CD4-positive, CD25-positive, alpha-beta regulatory T cell (primary cell): ENCODE measurements around the gene USPL1. TPM values are rescaled to one million over a fixed set of nuclear protein-coding genes. Genes with fewer than 3 reads are reported as not detected.
"Not testable (repeated sequence)": the region's sequence is repeated elsewhere in the genome, so short reads cannot be mapped to it uniquely, and the experiment has no call there.

Experiments
- ATAC-seq, 2 donors: fragments of 150-1000 bp; cut with Tn5 transposase; one replicate each; pipeline ENCODE4 v1.10.0; 2021; ENCODE audit warnings: low read depth in 2 of 2, moderate number of reproducible peaks in 2 of 2, moderate library complexity in 1 of 2
- DNase-seq, 3 donors: peaks; one replicate each; pipeline versions ENCODE4 v3.0.0 to v3.0.0-alpha.2; 2012 to 2022; ENCODE audit warnings: mixed read lengths in 1 of 3
- H3K27ac ChIP-seq: one replicate; pipeline ENCODE4 v1.7.0; 2013; ENCODE audit warnings: mild to moderate bottlenecking, low read length; ENCODE audit not compliant: insufficient read depth, poor library complexity, severe bottlenecking
- H3K27me3 ChIP-seq: one replicate; pipeline ENCODE4 v1.7.0; 2013; ENCODE audit warnings: low read length; ENCODE audit not compliant: control insufficient read depth, insufficient read depth
- H3K36me3 ChIP-seq: one replicate; pipeline ENCODE4 v1.7.0; 2013; ENCODE audit warnings: mild to moderate bottlenecking, low read length, moderate library complexity; ENCODE audit not compliant: control insufficient read depth, insufficient read depth
- H3K4me1 ChIP-seq: 2 replicates; pipeline ENCODE4 v1.7.0; 2013; ENCODE audit warnings: mild to moderate bottlenecking, low read length; ENCODE audit not compliant: insufficient read depth, control insufficient read depth, poor library complexity, severe bottlenecking
- H3K4me3 ChIP-seq: one replicate; pipeline ENCODE4 v1.7.0; 2013; ENCODE audit warnings: low read depth, mild to moderate bottlenecking, low read length, moderate library complexity
- H3K9me3 ChIP-seq, 2 experiments: 1 replicate in 1 of 2; 2 replicates in 1 of 2; pipeline ENCODE4 v1.7.0; 2013; ENCODE audit warnings: low read length in 2 of 2, mild to moderate bottlenecking in 1 of 2, moderate library complexity in 1 of 2; ENCODE audit not compliant: control insufficient read depth in 2 of 2
- H3K27ac Mint-ChIP-seq, 3 donors: one replicate each; pipeline ENCODE4 v1.8.0; 2020 to 2022; ENCODE audit warnings: mild to moderate bottlenecking in 3 of 3, mixed read lengths in 3 of 3, moderate library complexity in 2 of 3
- H3K27me3 Mint-ChIP-seq: one replicate; pipeline ENCODE4 v1.8.0; 2022; ENCODE audit warnings: mild to moderate bottlenecking, mixed read lengths
- H3K36me3 Mint-ChIP-seq: one replicate; pipeline ENCODE4 v1.8.0; 2020; ENCODE audit warnings: mixed read lengths
- H3K4me1 Mint-ChIP-seq, 4 donors: one replicate each; pipeline ENCODE4 v1.8.0; 2020 to 2022; ENCODE audit warnings: mixed read lengths in 4 of 4, mild to moderate bottlenecking in 1 of 4
- H3K4me3 Mint-ChIP-seq, 4 donors: one replicate each; pipeline ENCODE4 v1.8.0; 2020 to 2022; ENCODE audit warnings: mild to moderate bottlenecking in 4 of 4, mixed read lengths in 4 of 4, moderate library complexity in 3 of 4
- H3K9me3 Mint-ChIP-seq, 7 donors: one replicate each; pipeline ENCODE4 v1.8.0; 2020 to 2022; ENCODE audit warnings: mixed read lengths in 7 of 7, mild to moderate bottlenecking in 3 of 7, moderate library complexity in 2 of 7
- polyA plus RNA-seq, 4 donors: library from polyadenylated mRNA; unstranded; fragments of 300-500 nt; fragmentation: Illumina TruSeq; gene quantifications; one replicate each; pipeline ENCODE4 v1.2.3, GENCODE V29; 2021
- total RNA-seq: library from RNA; stranded (reverse); gene quantifications from one replicate; pipeline ENCODE4 v1.2.3, GENCODE V29; 2022

USPL1 gene
- total and polyA plus RNA-seq, 5 donors from 2014 or later, result 11.9 to 37.2 (median 17.9) TPM

- peaks cover 59% of the 10 kb centered on the region for H3K36me3 ChIP-seq
- H3K4me1 ChIP-seq, result peaks cover 11% of the 10 kb centered on the region
- DNase-seq (no peak), ATAC-seq (no peak)
- H3K4me3 ChIP-seq, result no peak overlapping the region
- Mint-ChIP-seq H3K36me3 (peaks cover 43% of the 10 kb centered on the region), H3K4me3 (peak overlapping the region in 3 of 4 donors; percentile 49 to 59 (median 52)), H3K27ac (peak overlapping the region in 1 of 3 donors; percentile 15), H3K4me1 (peaks cover 24 to 71% (median 52%) of the 10 kb centered on the region in 4 donors), H3K27me3 (no peaks in the 10 kb centered on the region), H3K9me3 (peaks cover 0 to 2% (median 0%) of the 10 kb centered on the region in 7 donors)
- no peaks in the 10 kb centered on the region for H3K27me3 ChIP-seq
- no peak overlapping the region for H3K27ac ChIP-seq
- no peaks in the 10 kb centered on the region for H3K9me3 ChIP-seq
Observed at GRCh38 chr13:30633861-30634260, 16.1 kb downstream of the USPL1 start.

DNA sequence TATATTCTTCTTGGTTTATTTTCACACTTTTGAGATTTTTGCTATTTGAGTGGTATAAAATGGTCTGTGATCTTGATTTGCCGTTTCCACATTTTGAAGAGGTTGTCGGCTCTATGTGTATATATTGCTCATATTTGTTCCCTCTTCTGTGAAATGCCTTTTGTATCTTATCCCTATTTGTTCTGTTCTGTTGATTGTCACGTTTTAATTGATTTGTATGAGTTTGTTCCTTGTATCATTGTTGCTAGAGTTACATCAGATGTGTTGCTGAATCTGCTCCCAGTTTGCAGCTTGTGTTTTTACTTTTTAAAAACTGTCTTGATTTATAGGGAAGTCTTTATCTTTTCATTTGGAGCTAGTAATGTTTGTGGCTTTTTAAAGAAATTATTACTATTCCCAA lies 17.1 kb downstream of the USPL1 start:
- H3K36me3 ChIP-seq, result peaks cover 59% of the 10 kb centered on the region
- H3K9me3 Mint-ChIP-seq, result peaks cover 0 to 2% (median 0%) of the 10 kb centered on the region in 7 donors
- H3K4me3 ChIP-seq, result no peak overlapping the region
- no peak for DNase-seq
- no peaks in the 10 kb centered on the region for H3K27me3 ChIP-seq
- H3K36me3 Mint-ChIP-seq, result peaks cover 42% of the 10 kb centered on the region
- H3K27ac Mint-ChIP-seq, result no peak overlapping the region
- no peaks in the 10 kb centered on the region for H3K27me3 Mint-ChIP-seq
- H3K4me3 Mint-ChIP-seq, result peak overlapping the region in 3 of 4 donors; percentile 7 to 16 (median 15)
- peaks cover 11% of the 10 kb centered on the region for H3K4me1 ChIP-seq
- no peak for ATAC-seq
- H3K4me1 Mint-ChIP-seq, result peaks cover 24 to 64% (median 48%) of the 10 kb centered on the region in 4 donors
- H3K9me3 ChIP-seq, result no peaks in the 10 kb centered on the region
- no peak overlapping the region for H3K27ac ChIP-seq

DNA sequence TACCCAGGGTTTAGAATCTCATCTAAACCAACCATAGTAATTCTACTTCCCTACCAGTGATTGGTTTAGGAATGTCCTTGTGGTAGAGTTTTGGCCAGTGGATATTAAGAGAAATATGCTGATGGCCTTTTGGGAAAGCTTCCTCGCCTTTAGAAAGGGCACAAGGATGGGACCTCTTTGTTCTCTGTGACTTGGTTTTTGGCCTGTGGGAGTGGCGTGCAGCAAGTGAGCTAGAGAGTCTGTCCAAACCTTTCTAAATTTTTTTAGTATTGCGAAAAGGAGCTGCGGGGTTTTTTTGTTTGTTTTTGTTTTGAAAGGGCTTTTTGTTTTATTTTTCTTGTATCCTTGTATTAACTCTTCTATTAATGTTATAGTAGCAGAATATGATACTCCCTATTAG lies 20.6 kb downstream of the USPL1 start:
- Histone ChIP-seq H3K9me3 (no peaks in the 10 kb centered on the region), H3K27me3 (no peaks in the 10 kb centered on the region), H3K36me3 (peaks cover 60% of the 10 kb centered on the region), H3K27ac (no peak overlapping the region), H3K4me1 (peaks cover 11% of the 10 kb centered on the region), H3K4me3 (no peak overlapping the region)
- no peak for DNase-seq
- Mint-ChIP-seq H3K4me1 (peaks cover 32 to 54% (median 40%) of the 10 kb centered on the region in 4 donors), H3K27ac (no peak overlapping the region), H3K9me3 (peaks cover 0 to 2% (median 0%) of the 10 kb centered on the region in 7 donors), H3K36me3 (peaks cover 46% of the 10 kb centered on the region), H3K4me3 (no peak overlapping the region), H3K27me3 (no peaks in the 10 kb centered on the region)
- no peak for ATAC-seq

GRCh38 chr13:30639671-30640070 lies 22.0 kb downstream of the USPL1 start:
- H3K4me3 ChIP-seq, result no peak overlapping the region
- H3K9me3 ChIP-seq, result no peaks in the 10 kb centered on the region
- peaks cover 40% of the 10 kb centered on the region for H3K36me3 Mint-ChIP-seq
- H3K4me3 Mint-ChIP-seq, result peak overlapping the region in 1 of 4 donors; percentile 17
- no peak overlapping the region for H3K27ac Mint-ChIP-seq
- H3K36me3 ChIP-seq, result peaks cover 62% of the 10 kb centered on the region
- peaks cover 0 to 2% (median 0%) of the 10 kb centered on the region in 7 donors for H3K9me3 Mint-ChIP-seq
- H3K27ac ChIP-seq, result no peak overlapping the region
- H3K27me3 Mint-ChIP-seq, result no peaks in the 10 kb centered on the region
- peaks cover 8% of the 10 kb centered on the region for H3K4me1 ChIP-seq
- DNase-seq (no peak), ATAC-seq (no peak)
- no peaks in the 10 kb centered on the region for H3K27me3 ChIP-seq
- peaks cover 23 to 46% (median 33%) of the 10 kb centered on the region in 4 donors for H3K4me1 Mint-ChIP-seq

DNA sequence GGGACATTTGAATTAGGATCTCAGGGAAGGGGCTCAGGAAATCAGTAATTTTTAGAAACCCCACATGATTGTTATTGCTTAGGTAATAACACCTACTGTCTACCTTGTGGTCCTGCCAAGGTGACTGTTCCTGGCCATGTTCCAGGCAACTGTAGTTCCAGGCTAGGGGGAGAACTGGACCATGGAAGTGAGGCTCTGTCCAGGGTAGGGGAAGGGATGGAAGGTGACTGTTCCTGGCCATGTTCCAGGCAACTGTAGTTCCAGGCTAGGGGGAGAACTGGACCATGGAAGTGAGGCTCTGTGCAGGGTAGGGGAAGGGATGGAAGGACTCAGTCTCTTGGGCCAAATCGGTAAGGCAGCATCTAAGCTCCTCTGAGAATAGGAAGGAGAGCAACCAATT lies 23.5 kb downstream of the USPL1 start:
- not testable (repeated sequence) for H3K9me3 ChIP-seq, H3K27ac ChIP-seq, ATAC-seq, H3K4me1 ChIP-seq, H3K27me3 ChIP-seq, H3K27me3 Mint-ChIP-seq, H3K4me3 ChIP-seq, H3K9me3 Mint-ChIP-seq, DNase-seq, H3K4me3 Mint-ChIP-seq
- peaks cover 19 to 34% (median 26%) of the 10 kb centered on the region in 4 donors for H3K4me1 Mint-ChIP-seq
- H3K27ac Mint-ChIP-seq, result peak overlapping the region in 2 of 3 donors; percentile 10 to 85
- peaks cover 69% of the 10 kb centered on the region for H3K36me3 ChIP-seq
- H3K36me3 Mint-ChIP-seq, result peaks cover 45% of the 10 kb centered on the region

DNA sequence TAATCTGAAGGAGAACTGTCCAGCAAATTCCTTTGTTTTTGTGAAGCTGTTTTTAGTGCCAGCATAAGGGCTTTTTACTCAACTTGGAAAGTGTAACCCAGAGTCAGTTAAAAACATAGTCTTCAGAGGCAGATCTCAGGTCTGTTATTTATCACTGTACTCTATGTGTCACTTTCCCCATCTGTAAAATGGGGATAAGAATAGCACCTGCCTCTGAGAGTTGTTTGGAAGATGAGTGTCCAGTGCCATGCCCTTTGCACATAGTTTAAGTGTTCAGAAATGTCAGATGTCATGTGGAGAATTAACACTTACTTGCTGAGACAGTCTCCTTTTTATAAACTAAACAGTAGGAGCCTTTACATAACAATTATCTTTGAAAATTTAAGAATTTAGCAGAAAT lies 27.9 kb downstream of the USPL1 start:
- no peaks in the 10 kb centered on the region for H3K27me3 ChIP-seq
- H3K27ac Mint-ChIP-seq, result no peak overlapping the region
- no peak for DNase-seq
- H3K4me1 Mint-ChIP-seq, result peaks cover 4 to 32% (median 27%) of the 10 kb centered on the region in 4 donors
- ATAC-seq, result no peak
- H3K36me3 Mint-ChIP-seq, result peaks cover 54% of the 10 kb centered on the region
- no peak overlapping the region for H3K4me3 Mint-ChIP-seq
- no peak overlapping the region for H3K27ac ChIP-seq
- no peaks in the 10 kb centered on the region for H3K27me3 Mint-ChIP-seq
- H3K4me3 ChIP-seq, result no peak overlapping the region
- H3K4me1 ChIP-seq, result no peaks in the 10 kb centered on the region
- peaks cover 85% of the 10 kb centered on the region for H3K36me3 ChIP-seq
- H3K9me3 Mint-ChIP-seq, result peaks cover 0 to 2% (median 0%) of the 10 kb centered on the region in 7 donors
- no peaks in the 10 kb centered on the region for H3K9me3 ChIP-seq

- no peak overlapping the region for H3K27ac ChIP-seq
- no peak overlapping the region for H3K4me3 ChIP-seq
- H3K4me1 Mint-ChIP-seq, result peaks cover 20 to 36% (median 33%) of the 10 kb centered on the region in 4 donors
- ATAC-seq, result no peak
- H3K36me3 Mint-ChIP-seq, result peaks cover 45% of the 10 kb centered on the region
- peaks cover 0 to 2% (median 0%) of the 10 kb centered on the region in 7 donors for H3K9me3 Mint-ChIP-seq
- H3K4me1 ChIP-seq, result no peaks in the 10 kb centered on the region
- H3K9me3 ChIP-seq, result no peaks in the 10 kb centered on the region
- DNase-seq, result no peak
- no peak overlapping the region for H3K4me3 Mint-ChIP-seq
- H3K27me3 ChIP-seq, result no peaks in the 10 kb centered on the region
- H3K27me3 Mint-ChIP-seq, result no peaks in the 10 kb centered on the region
- peaks cover 80% of the 10 kb centered on the region for H3K36me3 ChIP-seq
- H3K27ac Mint-ChIP-seq, result peak overlapping the region; percentile 1 to 74 (median 3)
Observed at GRCh38 chr13:30647420-30647819, 29.7 kb downstream of the USPL1 start.

DNA sequence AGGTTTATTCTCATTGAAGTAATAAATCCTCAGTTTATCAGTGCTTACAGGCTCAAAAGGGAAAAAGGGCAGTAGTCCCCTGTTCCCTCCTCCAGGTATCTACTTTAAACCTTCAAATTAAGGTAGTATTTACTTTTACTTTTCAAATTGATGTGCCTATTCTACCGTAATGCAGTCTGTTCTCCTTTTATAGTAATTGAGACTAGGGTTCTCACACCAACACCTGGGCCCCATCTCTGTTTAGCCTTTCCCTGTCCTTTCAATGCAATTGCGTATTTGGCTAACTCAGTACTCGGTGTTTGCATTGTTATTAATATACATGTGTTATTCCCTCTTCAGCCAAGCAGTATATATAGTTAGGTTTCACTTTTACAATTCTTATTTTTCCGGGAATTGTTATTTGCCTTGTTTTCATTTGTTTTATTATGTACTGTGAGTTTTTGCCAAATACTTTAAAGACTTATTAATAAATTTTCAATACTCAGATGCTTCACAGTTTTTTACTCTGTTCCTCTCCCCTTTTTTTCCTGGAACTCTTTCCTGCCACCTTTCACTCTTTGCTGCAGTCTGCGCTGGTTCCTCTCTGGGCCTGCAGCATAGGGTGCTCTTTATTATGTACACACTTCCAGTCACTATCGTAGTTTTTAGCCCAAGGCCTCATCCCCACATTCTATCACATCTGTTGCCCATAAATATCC lies 30.3 kb downstream of the USPL1 start:
- peaks cover 0 to 2% (median 0%) of the 10 kb centered on the region in 7 donors for H3K9me3 Mint-ChIP-seq
- H3K27me3 ChIP-seq, result no peaks in the 10 kb centered on the region
- H3K4me3 ChIP-seq, result no peak overlapping the region
- peak overlapping the region in 2 of 3 donors; percentile 1 to 85 for H3K27ac Mint-ChIP-seq
- no peaks in the 10 kb centered on the region for H3K27me3 Mint-ChIP-seq
- peaks cover 5% of the 10 kb centered on the region for H3K4me1 ChIP-seq
- DNase-seq (no peak), ATAC-seq (no peak)
- H3K4me1 Mint-ChIP-seq, result peaks cover 25 to 37% (median 33%) of the 10 kb centered on the region in 4 donors
- peaks cover 44% of the 10 kb centered on the region for H3K36me3 Mint-ChIP-seq
- H3K4me3 Mint-ChIP-seq, result no peak overlapping the region
- H3K36me3 ChIP-seq, result peaks cover 79% of the 10 kb centered on the region
- no peak overlapping the region for H3K27ac ChIP-seq
- H3K9me3 ChIP-seq, result no peaks in the 10 kb centered on the region
